HUES64 (cell line): ENCODE data around the gene PCDHB11.
"Not testable (repeated sequence)": the region's sequence is repeated elsewhere in the genome, so short reads cannot be mapped to it uniquely, and the experiment has no call there.

Experiments used
- H3K27ac ChIP-seq: 2 replicates; pipeline ENCODE4 v1.7.0; 2013; ENCODE audit warnings: low read depth, low read length, inconsistent platforms
- H3K27me3 ChIP-seq: 2 replicates; pipeline ENCODE4 v1.6.1; 2013; ENCODE audit warnings: mild to moderate bottlenecking, low read length; ENCODE audit not compliant: insufficient read depth
- H3K36me3 ChIP-seq: 2 replicates; pipeline ENCODE4 v1.6.1; 2013; ENCODE audit warnings: mild to moderate bottlenecking, low read length; ENCODE audit not compliant: insufficient read depth
- H3K4me1 ChIP-seq: 2 replicates; pipeline ENCODE4 v1.6.1; 2013; ENCODE audit warnings: mild to moderate bottlenecking, low read length, moderate library complexity; ENCODE audit not compliant: insufficient read depth
- H3K4me3 ChIP-seq: 2 replicates; pipeline ENCODE4 v1.5.1; 2013; ENCODE audit warnings: mild to moderate bottlenecking, low read length, moderate library complexity
- H3K9ac ChIP-seq: 2 replicates; pipeline ENCODE4 v1.6.1; 2013; ENCODE audit warnings: mild to moderate bottlenecking, low read depth, low read length
- H3K9me3 ChIP-seq: 2 replicates; pipeline ENCODE4 v1.6.1; 2013; ENCODE audit warnings: low read depth, low read length; ENCODE audit not compliant: insufficient read depth
- WGBS: fragments of 150-250, 120-280 bp; methylation state at CpG from one replicate; pipeline ENCODE4 v1.1.7; 2013; ENCODE audit warnings: missing lambda C conversion rate; 5-methylcytosine and 5-hydroxymethylcytosine counted together

Gene PCDHB11

GRCh38 chr5:141216035-141216434, 16.6 kb downstream of the PCDHB11 start:
- WGBS = 96% methylated on average over 22 of the region's 26 CpGs
- not testable (repeated sequence) for H3K4me1 ChIP-seq, H3K9me3 ChIP-seq, H3K27me3 ChIP-seq, H3K27ac ChIP-seq, H3K4me3 ChIP-seq, H3K36me3 ChIP-seq, H3K9ac ChIP-seq

- Histone ChIP-seq H3K27me3 (no peaks in the 10 kb centered on the region), H3K4me1 (no peaks in the 10 kb centered on the region), H3K9me3 (peaks cover 6% of the 10 kb centered on the region; the same call in 1 of the 2 replicates), H3K27ac (no peak within 1 kb of the TSS), H3K4me3 (peak within 1 kb of the TSS; percentile 45), H3K36me3 (no peaks in the 10 kb centered on the region), H3K9ac (peak within 1 kb of the TSS; percentile 59; the same call in 1 of the 2 replicates)
- WGBS = 48% methylated on average over 15 of the region's 15 CpGs
These were observed 23.8 kb downstream of the PCDHB11 start, which contains the start of gene PCDHB14 for GRCh38 chr5:141223112-141223783. Gene PCDHB14 (plus strand): TSS chr5:141223343. CDS start chr5:141223506, 163 bp downstream.

- H3K27me3 ChIP-seq, H3K36me3 ChIP-seq, H3K27ac ChIP-seq, H3K9ac ChIP-seq, H3K4me1 ChIP-seq, H3K9me3 ChIP-seq, H3K4me3 ChIP-seq: not testable (repeated sequence)
- WGBS = 95% methylated on average over 29 of the region's 40 CpGs
These were observed 25.4 kb downstream of the PCDHB11 start for GRCh38 chr5:141224844-141225243.

GRCh38 chr5:141225421-141225820, 26.0 kb downstream of the PCDHB11 start:
- not testable (repeated sequence) for H3K36me3 ChIP-seq, H3K4me1 ChIP-seq, H3K27ac ChIP-seq, H3K9me3 ChIP-seq, H3K27me3 ChIP-seq, H3K9ac ChIP-seq, H3K4me3 ChIP-seq
- WGBS = 97% methylated on average over 26 of the region's 30 CpGs

GRCh38 chr5:141234109-141234667, 34.8 kb downstream of the PCDHB11 start:
- Histone ChIP-seq H3K36me3 (no peaks in the 10 kb centered on the region), H3K27ac (no peak overlapping the region), H3K4me1 (no peaks in the 10 kb centered on the region), H3K27me3 (no peaks in the 10 kb centered on the region), H3K4me3 (peak overlapping the region; percentile 45; the same call in 1 of the 2 replicates), H3K9ac (peak overlapping the region; percentile 47; the same call in 1 of the 2 replicates), H3K9me3 (peaks cover 53% of the 10 kb centered on the region)
- WGBS = 88% methylated on average over 14 of the region's 15 CpGs

GRCh38 chr5:141235922-141236321, 36.5 kb downstream of the PCDHB11 start:
- H3K27ac ChIP-seq, H3K27me3 ChIP-seq, H3K9ac ChIP-seq, H3K36me3 ChIP-seq, H3K4me1 ChIP-seq, H3K4me3 ChIP-seq: not testable (repeated sequence)
- H3K9me3 ChIP-seq = peaks cover 54% of the 10 kb centered on the region
- 96% methylated on average over 40 of the region's 40 CpGs for WGBS

GRCh38 chr5:141236516-141237313, 37.3 kb downstream of the PCDHB11 start:
- no peaks in the 10 kb centered on the region for H3K36me3 ChIP-seq
- WGBS = 96% methylated on average over 32 of the region's 32 CpGs
- peaks cover 49% of the 10 kb centered on the region for H3K9me3 ChIP-seq
- no peak overlapping the region for H3K9ac ChIP-seq
- H3K4me3 ChIP-seq = no peak overlapping the region
- no peak overlapping the region for H3K27ac ChIP-seq
- H3K4me1 ChIP-seq = no peaks in the 10 kb centered on the region
- H3K27me3 ChIP-seq = no peaks in the 10 kb centered on the region

- H3K27ac ChIP-seq = no peak overlapping the region
- H3K9ac ChIP-seq = no peak overlapping the region
- WGBS = 97% methylated on average over 43 of the region's 43 CpGs
- H3K4me1 ChIP-seq = no peaks in the 10 kb centered on the region
- no peak overlapping the region for H3K4me3 ChIP-seq
- no peaks in the 10 kb centered on the region for H3K27me3 ChIP-seq
- H3K36me3 ChIP-seq = no peaks in the 10 kb centered on the region; the same call in 1 of the 2 replicates
- peaks cover 30% of the 10 kb centered on the region; the same call in 1 of the 2 replicates for H3K9me3 ChIP-seq
These were observed 42.1 kb downstream of the PCDHB11 start for GRCh38 chr5:141241496-141241895.

- H3K9ac ChIP-seq = peak within 1 kb of the TSS; percentile 61
- 85% methylated on average over 16 of the region's 16 CpGs for WGBS
- peak within 1 kb of the TSS; percentile 61 for H3K4me3 ChIP-seq
- H3K27me3 ChIP-seq = no peaks in the 10 kb centered on the region
- H3K9me3 ChIP-seq = peaks cover 40% of the 10 kb centered on the region
- no peak within 1 kb of the TSS for H3K27ac ChIP-seq
- H3K4me1 ChIP-seq = no peaks in the 10 kb centered on the region
- H3K36me3 ChIP-seq = peaks cover 3% of the 10 kb centered on the region; the same call in 1 of the 2 replicates
These were observed 45.9 kb downstream of the PCDHB11 start, which contains the start of gene PCDHB15 for GRCh38 chr5:141245250-141245717. Gene PCDHB15 (plus strand): TSS chr5:141245395. CDS start chr5:141245579, 184 bp downstream.

- not testable (repeated sequence) for H3K36me3 ChIP-seq, H3K4me1 ChIP-seq, H3K4me3 ChIP-seq, H3K9ac ChIP-seq, H3K27ac ChIP-seq, H3K27me3 ChIP-seq
- H3K9me3 ChIP-seq = peaks cover 43% of the 10 kb centered on the region
- 92% methylated on average over 22 of the region's 42 CpGs for WGBS
These were observed 47.5 kb downstream of the PCDHB11 start for GRCh38 chr5:141246971-141247370.

GRCh38 chr5:141247434-141247833, 48.0 kb downstream of the PCDHB11 start:
- peaks cover 44% of the 10 kb centered on the region for H3K9me3 ChIP-seq
- not testable (repeated sequence) for H3K27me3 ChIP-seq, H3K9ac ChIP-seq, H3K4me3 ChIP-seq, H3K27ac ChIP-seq, H3K36me3 ChIP-seq, H3K4me1 ChIP-seq
- WGBS = 96% methylated on average over 34 of the region's 34 CpGs
